Endothelial cell of umbilical vein (primary cell): ENCODE results near the gene DGKB.

Source experiments
- CTCF ChIP-seq, 2 donors: IDR thresholded peaks; 1 replicate in 1 of 2; 2 replicates in 1 of 2; pipeline ENCODE4 v1.5.1; 2011; ENCODE audit warnings: low read length in 2 of 2, mild to moderate bottlenecking in 2 of 2, moderate library complexity in 2 of 2, control low read depth in 1 of 2, inconsistent platforms in 1 of 2, low read depth in 1 of 2; ENCODE audit not compliant: insufficient read depth in 1 of 2; ENCODE audit errors: extremely low read depth in 1 of 2
- EZH2 ChIP-seq: IDR thresholded peaks from 2 replicates; pipeline ENCODE4 v1.6.1; 2012; ENCODE audit warnings: borderline replicate concordance, low read depth, mild to moderate bottlenecking, moderate library complexity, low read length, inconsistent platforms; ENCODE audit not compliant: severe bottlenecking
- FOS ChIP-seq: IDR thresholded peaks from 2 replicates; pipeline ENCODE4 v1.6.1; 2011; ENCODE audit warnings: mild to moderate bottlenecking, low read length, moderate library complexity, borderline replicate concordance; ENCODE audit not compliant: insufficient read depth
- GATA2 ChIP-seq: IDR thresholded peaks from 2 replicates; pipeline ENCODE4 v1.7.0; 2011; ENCODE audit warnings: low read depth, mild to moderate bottlenecking, moderate library complexity, mixed read lengths, low read length; ENCODE audit not compliant: insufficient read length, insufficient read depth
- JUN ChIP-seq: IDR thresholded peaks from 2 replicates; pipeline ENCODE4 v1.6.1; 2011; ENCODE audit warnings: borderline replicate concordance, low read depth; ENCODE audit not compliant: insufficient read length, insufficient read depth
- MAX ChIP-seq: IDR thresholded peaks from 2 replicates; pipeline ENCODE4 v1.6.1; 2011; ENCODE audit not compliant: insufficient read depth, insufficient read length
- MYC ChIP-seq: IDR thresholded peaks from one replicate; pipeline ENCODE4 v1.6.1; 2011; ENCODE audit warnings: mild to moderate bottlenecking, low read depth, low read length
- POLR2A ChIP-seq: IDR thresholded peaks from 2 replicates; pipeline ENCODE4 v1.6.1; 2012; ENCODE audit warnings: low read depth, mild to moderate bottlenecking, control low read depth, low read length
- POLR2AphosphoS5 ChIP-seq: IDR thresholded peaks from 2 replicates; pipeline ENCODE4 v1.6.1; 2012; ENCODE audit warnings: low read depth, mild to moderate bottlenecking, control low read depth, low read length, moderate library complexity; ENCODE audit not compliant: insufficient read depth

- no peak for TF ChIP-seq CTCF (IDR thresholded peaks at IDR 0.05; ENCODE audit: extremely low read depth in 1 of 2, insufficient read depth in 1 of 2, low read depth in 1 of 2, low read length in 2 of 2)
- TF ChIP-seq MYC = no peak
- no peak for TF ChIP-seq POLR2AphosphoS5
- TF ChIP-seq EZH2 = no peak
- TF ChIP-seq MAX = no peak
- no peak for TF ChIP-seq FOS
- no peak for TF ChIP-seq POLR2A
- no peak for TF ChIP-seq GATA2
- no peak for TF ChIP-seq JUN
Measured at GRCh38 chr7:14123923-14124322, 778.6 kb downstream of the DGKB start.
